ENCODE data around the gene TSPAN17.

The TSPAN17 gene

GRCh38 chr5:176629317-176629852 lies 17.9 kb upstream of the TSPAN17 start:
- peak; percentile 63; the same call in 1 of the 2 replicates for TF ChIP-seq ZNF70 (CRISPR knock-in tag; IDR thresholded peaks at IDR 0.05)
- TF ChIP-seq PPARA (CRISPR knock-in tag; IDR thresholded peaks at IDR 0.05; ENCODE audit: borderline replicate concordance), result no peak
- ATAC-seq, result no peak

GRCh38 chr5:176629853-176630680 lies 17.2 kb upstream of the TSPAN17 start, which contains the start of the genes EIF4E1B and SNCB:
Gene EIF4E1B (plus strand): TSS chr5:176630675. CDS start chr5:176642788, 12,113 bp downstream.
Gene SNCB (minus strand): TSS chr5:176630534. CDS start chr5:176629654, 880 bp downstream.
- ATAC-seq, result peak; percentile 90

GRCh38 chr5:176630681-176631222 lies 16.5 kb upstream of the TSPAN17 start:
- ATAC-seq, result no peak
- no peak for TF ChIP-seq ZC3H10 (CRISPR knock-in tag; IDR thresholded peaks at IDR 0.05)
- no peak for TF ChIP-seq CSRNP3 (CRISPR knock-in tag; IDR thresholded peaks at IDR 0.05)

More at GRCh38 chr5:176629853-176630680, 17.2 kb upstream of the TSPAN17 start, which contains the start of the genes EIF4E1B and SNCB:
- TF ChIP-seq ARNTL (CRISPR knock-in tag; IDR thresholded peaks at IDR 0.05; ENCODE audit: borderline replicate concordance, low read depth) (no peak), CSRNP3 (CRISPR knock-in tag; IDR thresholded peaks at IDR 0.05) (no peak), GLIS3 (CRISPR knock-in tag; IDR thresholded peaks at IDR 0.05) (no peak), BACH2 (CRISPR knock-in tag; IDR thresholded peaks at IDR 0.05; ENCODE audit: borderline replicate concordance) (no peak), OSR1 (CRISPR knock-in tag; IDR thresholded peaks at IDR 0.05) (no peak), CSDC2 (CRISPR knock-in tag; IDR thresholded peaks at IDR 0.05) (no peak), ZNF8 (CRISPR knock-in tag; IDR thresholded peaks at IDR 0.05) (no peak), CREB5 (CRISPR knock-in tag; IDR thresholded peaks at IDR 0.05; ENCODE audit: low read depth) (no peak), TOX (CRISPR knock-in tag; IDR thresholded peaks at IDR 0.05; ENCODE audit: borderline replicate concordance) (no peak)

- TF ChIP-seq CSRNP3 (CRISPR knock-in tag; IDR thresholded peaks at IDR 0.05) (no peak), PPARA (CRISPR knock-in tag; IDR thresholded peaks at IDR 0.05; ENCODE audit: borderline replicate concordance) (no peak), TSHZ2 (CRISPR knock-in tag; IDR thresholded peaks at IDR 0.05) (no peak), ZNF565 (CRISPR knock-in tag; conservative IDR thresholded peaks at IDR 0.05; ENCODE audit: low read depth) (no peak)
- no peak for ATAC-seq
Observed at GRCh38 chr5:176631383-176632200, 15.7 kb upstream of the TSPAN17 start.

All from SK-N-SH treated with all-trans-retinoic acid at 6 μM for 48 hours (cell line).